SHP77 (cell line): ENCODE results near the gene GFPT1.
A peak's percentile ranks its signal among the peaks of the same experiment; 100 is the strongest.
"Not testable (repeated sequence)": the region's sequence is repeated elsewhere in the genome, so short reads cannot be mapped to it uniquely, and the experiment has no call there.

Experiments used
- DNase-seq, 2 experiments: peaks; one replicate each; lab custom pipeline; 2025; lab: John Stamatoyannopoulos, UW

Gene GFPT1

GRCh38 chr2:69383176-69383812 is 3.7 kb downstream of the GFPT1 start:
- no peak for DNase-seq

- DNase-seq = no peak
Observed at GRCh38 chr2:69382547-69382946, 4.5 kb downstream of the GFPT1 start.

GRCh38 chr2:69381337-69381737 is 5.7 kb downstream of the GFPT1 start:
- DNase-seq = no peak

DNA sequence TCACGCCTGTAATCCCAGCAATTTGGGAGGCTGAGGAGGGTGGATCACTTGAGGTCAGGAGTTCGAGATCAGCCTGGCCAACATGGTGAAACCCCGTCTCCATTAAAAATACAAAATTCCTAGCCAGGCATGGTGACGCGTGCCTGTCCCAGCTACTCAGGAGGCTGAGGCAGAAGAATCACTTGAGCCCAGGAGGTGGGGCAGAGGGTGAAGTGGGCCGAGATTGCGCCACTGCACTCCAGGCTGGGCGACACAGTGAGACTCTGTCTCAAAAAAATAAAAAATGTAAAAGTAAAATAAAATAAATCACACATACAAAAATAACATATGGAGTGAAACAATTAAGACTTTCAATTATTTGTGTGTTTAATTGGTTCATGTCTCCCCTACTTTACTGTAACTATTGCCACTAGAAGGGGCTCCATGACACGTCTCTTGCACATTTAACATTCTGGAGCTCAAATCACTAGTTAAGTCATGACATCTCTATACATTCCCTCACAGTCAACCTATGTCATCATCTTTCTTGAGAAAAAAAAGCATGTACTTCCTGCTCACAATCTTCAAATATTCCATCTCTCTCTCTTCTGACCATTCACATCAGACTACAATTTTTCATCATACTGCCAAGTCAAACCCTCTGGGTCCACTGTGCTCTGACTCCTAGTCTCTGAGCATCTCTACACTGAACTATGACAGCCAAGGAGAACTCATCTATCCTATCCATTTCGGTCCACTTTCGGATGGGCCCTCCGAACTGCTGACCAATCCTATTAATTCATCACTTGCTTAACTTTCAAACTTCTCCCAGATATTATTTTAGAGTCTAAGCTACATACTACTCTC is 6.7 kb downstream of the GFPT1 start:
- DNase-seq = no peak

GRCh38 chr2:69376403-69376802 is 10.6 kb downstream of the GFPT1 start:
- DNase-seq = no peak

DNA sequence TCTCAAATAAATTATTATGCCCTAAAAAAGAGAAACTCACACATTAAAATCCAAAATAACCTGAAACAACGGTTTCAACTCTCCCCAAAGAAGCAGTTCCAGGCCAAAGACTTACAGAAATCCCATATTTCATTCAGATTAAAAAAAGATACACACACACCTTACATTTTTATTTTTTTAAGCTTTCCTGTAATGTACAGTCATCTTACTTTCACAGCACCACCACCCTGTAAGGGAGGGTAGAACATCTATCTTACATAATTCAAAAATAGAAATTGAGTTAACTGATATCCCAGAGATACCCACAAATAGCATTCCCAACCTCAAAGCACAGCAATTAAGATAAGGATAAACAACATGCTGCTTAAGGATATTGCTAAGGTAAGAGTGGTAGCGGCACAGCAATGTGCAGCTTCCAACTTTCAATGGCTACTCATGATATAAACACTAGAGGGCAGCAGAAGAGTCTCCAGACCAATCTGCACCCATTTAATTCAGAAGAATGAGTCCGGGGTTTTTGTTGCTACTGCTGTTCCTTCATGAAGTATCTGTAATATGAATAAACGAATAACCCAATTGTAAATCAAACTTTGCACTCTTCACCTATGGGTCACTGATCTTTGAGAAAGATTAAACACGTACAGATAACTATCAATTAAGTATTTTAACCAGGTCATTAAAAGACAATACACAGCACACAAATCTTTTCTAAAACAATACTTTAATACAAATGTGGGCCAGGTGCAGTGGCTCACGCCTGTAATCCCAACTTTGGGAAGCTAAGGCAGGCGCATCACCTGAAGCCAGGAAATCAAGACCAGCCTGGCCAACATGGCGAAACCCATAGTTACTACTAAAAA is 11.3 kb downstream of the GFPT1 start:
- peak; percentile 43 to 46 for DNase-seq

DNA sequence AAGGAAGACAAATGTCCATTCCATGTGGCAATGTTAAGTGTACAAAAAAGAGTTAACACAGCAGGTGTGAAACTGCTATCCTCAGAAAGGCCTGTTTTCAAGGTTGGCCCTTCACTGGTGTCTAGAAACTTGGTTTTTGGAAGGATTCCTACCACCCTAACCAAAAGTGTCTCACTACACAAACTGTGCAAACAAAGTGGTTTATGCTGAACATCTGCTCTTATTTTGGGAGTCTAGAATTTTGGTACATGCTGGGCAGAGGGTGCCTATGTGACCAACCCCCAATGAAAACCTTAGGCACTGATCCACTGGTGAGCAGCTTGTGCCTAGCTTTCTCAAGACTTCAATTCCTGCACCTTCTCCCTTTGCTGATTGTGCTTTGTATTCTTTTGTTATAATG is 14.3 kb downstream of the GFPT1 start:
- no peak for DNase-seq

DNA sequence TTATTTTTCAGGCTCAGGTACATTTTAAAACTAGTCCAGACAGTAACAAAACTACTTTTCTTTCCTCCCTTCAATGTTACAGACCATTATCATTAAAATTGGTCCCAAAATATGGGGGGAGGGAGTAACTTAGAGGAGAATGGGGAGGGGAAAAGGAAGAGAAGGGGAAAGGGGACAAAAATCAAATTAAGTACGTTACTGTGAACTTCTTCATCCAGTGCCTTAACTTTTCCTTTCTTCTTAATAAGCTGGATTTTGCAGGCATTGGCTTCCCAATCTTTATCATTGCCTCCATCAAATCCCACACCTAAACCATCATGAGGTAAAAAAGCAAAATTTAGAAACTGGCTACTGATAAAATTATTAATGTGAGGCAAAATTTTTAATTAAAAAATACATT is 17.2 kb downstream of the GFPT1 start:
- DNase-seq = no peak

- DNase-seq = no peak
Observed at GRCh38 chr2:69368588-69368987, 18.4 kb downstream of the GFPT1 start.

- no peak for DNase-seq
Observed at GRCh38 chr2:69359371-69359770, 27.7 kb downstream of the GFPT1 start.

DNA sequence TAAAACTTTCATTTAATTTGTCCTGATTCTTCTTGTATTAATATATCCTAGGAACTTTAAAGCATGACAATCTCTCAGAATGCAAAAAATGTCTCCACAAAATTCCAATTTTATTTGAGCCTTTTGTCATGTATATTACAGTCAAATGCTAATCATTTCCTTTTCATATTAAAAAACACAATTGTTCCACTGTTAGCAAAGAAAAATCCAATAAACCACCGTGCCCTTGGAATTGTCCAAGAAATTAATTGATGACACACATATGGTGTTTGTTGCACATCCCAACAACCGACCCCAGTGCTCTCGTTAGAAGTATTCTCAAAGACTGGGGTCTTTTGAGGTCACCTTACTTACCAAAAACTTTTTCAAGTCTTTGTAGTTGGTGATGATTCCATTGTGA is 28.1 kb downstream of the GFPT1 start:
- DNase-seq = no peak

DNA sequence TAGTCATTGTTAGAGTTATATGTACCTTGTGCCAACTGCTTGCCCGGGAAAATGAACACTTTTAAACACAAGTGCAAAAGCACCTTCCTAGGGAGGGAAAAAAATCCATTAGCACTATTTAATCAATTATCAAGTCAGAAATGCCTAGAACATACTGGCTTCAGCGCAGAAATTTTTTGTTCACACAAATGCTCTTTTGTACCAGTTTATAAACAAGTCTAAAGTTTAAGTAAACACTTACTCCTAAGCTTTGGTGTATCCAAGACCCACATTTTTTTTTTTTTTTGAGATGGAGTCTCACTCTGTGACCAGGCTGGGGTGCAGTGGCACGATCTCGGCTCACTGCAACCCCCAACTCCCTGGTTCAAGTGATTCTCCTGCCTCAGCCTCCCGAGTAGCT is 30.6 kb downstream of the GFPT1 start:
- DNase-seq = no peak

DNA sequence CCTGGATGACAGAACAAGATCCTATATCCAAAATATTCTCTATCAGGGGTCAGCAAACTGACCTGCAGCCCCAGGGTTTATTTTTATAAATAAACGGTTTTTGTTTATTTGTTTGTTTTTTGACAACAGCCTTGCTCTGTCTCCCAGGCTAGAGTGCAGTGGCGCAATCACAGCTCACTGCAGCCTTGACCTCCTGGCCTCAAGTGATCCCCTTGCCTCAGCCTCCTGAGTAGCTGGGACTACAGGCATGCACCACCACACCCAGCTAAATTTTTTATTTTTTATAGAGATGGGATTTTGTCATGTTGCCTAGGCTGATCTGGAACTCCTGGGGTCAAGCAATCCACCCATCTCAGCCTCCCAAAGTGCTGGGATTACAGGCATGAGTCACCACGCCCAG is 32.1 kb downstream of the GFPT1 start:
- not testable (repeated sequence) for DNase-seq

GRCh38 chr2:69353360-69353759 is 33.7 kb downstream of the GFPT1 start:
- DNase-seq = no peak

- no peak for DNase-seq
Observed at GRCh38 chr2:69348781-69349180, 38.2 kb downstream of the GFPT1 start.

- no peak for DNase-seq
Observed at GRCh38 chr2:69345434-69345833, 41.6 kb downstream of the GFPT1 start.

DNA sequence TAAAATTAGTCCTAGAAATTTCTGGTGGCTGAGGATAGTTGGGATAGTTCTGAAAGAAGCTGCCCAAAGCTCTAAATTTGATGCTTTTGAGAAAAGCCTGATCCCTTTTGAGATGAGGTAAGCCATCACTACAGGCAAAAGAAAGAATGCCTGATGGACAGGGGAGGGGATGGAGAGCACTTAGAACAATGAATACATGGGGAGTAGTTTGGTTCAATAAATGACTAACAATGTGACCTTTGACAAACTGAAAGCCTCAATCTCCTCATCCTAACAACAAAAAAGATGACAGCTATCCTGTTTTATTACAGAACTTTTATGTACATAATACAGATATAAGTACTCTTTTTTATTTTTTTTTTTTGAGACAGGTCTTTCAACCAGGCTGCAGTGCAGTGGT is 42.7 kb downstream of the GFPT1 start:
- DNase-seq = no peak

DNA sequence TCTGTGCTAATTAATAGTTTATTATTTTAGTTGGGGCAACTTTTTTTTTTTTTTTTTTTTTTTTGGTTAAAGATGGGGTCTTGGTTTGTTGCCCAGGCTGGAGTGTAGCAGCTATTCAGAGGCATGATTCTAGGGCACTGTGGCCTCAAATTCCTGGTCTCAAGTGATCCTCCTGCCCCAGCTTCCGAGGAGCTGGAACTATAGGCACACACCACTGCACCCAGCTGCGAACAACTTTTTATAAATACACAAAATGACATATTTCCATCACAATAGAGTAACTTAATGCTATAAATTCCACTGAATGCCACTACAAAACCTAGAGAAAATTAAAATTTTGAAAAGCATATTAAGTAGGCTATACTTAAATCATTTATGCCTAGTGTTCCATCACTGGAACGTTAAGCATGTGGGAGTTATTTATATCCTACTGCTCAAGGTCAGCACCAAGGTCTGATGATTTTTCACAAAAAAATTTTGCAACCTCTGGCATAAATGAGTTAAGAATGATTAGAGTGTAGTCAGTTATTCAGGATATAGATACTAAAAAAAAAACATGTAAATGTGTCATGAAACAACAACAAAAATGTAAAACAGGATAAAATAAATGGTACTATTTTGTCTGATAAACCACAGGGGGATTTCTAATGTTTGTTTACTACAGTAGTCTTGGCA is 46.8 kb downstream of the GFPT1 start:
- no peak for DNase-seq

GRCh38 chr2:69335311-69335710 is 51.7 kb downstream of the GFPT1 start:
- no peak for DNase-seq

DNA sequence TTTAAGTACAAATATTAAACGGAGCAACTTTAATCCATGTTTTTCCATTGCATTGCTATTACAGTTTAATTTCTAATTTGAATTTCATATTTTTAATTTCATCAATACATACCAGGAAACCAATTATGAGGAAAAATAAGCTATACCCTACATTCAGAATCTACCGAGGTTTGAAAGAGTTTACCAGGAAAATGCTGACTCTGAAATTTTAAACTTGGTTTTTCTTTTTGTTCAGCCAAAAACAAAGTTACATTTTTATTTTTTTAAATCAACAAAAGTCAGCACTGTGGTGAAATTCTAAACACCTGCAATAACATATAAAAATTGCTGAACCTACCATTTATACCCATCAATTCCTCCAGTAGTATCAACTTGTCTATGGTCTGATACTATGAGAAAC is 53.7 kb downstream of the GFPT1 start:
- DNase-seq = no peak

DNA sequence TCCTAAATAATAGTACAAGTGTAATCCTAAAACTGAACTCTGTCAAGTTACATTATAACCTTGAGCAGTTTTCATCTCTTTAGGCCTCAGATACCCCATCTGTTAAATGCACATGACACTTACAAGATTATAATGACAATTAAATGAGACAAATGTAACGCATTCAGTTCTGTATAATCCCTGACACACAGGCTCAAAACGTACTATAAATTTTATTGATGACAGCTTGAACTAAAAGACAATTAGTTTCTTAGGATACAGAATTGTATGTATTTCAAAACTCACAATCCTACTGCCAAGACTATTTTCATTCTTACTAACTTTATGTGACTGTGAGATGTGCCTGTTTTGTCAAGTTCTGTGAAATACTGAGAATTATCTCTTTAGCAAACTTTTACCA is 56.2 kb downstream of the GFPT1 start:
- DNase-seq = no peak

DNA sequence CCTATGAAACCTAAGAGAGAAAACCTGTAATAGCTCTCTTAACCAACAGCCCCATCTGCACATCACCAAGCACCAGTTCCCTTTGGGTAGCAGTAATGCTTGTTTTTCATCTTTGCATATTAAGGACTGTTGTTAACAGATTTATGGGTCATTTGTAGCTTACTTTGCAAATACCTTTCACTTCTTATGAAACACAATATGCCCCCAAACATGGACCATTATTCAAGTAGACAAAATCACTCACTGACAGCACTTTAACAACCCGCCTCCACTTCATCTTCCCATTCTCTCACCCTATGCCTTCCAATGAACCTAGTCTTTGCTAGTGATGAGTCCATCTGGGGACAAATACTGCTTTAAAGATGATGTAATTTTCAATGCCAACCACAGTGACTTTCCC is 64.4 kb downstream of the GFPT1 start:
- DNase-seq = no peak
